ENCODE data around the gene ERGIC1. TPM values are rescaled to one million over a fixed set of nuclear protein-coding genes. Genes with fewer than 3 reads are reported as not detected.

Gene ERGIC1
- total RNA-seq, 1 experiment from 2014 or later, result 77.0 TPM

DNA sequence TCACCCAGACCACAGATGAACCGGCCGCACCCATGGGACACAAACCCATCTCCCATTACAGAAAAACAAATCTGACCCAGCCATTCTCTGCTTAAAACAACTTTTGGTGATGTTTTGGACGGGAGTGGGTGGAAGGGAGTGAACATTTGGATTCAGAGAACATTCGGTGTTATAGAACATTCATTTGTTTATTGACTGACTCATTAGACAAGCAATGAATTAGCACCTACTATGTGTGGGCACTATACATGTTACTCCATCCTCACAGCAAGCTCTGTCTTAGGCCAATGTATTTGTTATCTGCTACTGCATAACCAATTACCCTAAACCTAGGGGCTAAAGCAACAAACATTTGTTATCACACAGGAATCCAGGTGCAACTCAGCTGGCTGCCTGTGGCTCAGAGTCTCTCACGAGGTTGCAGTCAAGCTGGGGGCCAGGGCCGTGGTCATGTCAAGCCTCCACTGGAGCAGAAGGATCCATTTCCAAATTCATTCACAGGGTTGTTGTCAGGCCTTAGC is 5.1 kb upstream of the ERGIC1 start:
- no peaks in the 10 kb centered on the region for H3K79me2 ChIP-seq (ENCODE audit: insufficient read depth, low read length)
- no peak overlapping the region for H3K56ac ChIP-seq (ENCODE audit: insufficient read length, low read depth, low read length)
- no peaks in the 10 kb centered on the region for H3K23me2 ChIP-seq (ENCODE audit: insufficient read length, low read depth, low read length, poor library complexity, severe bottlenecking)
- H2AFZ ChIP-seq (ENCODE audit: low read length), result no peak overlapping the region
- no peak overlapping the region for H3K27ac ChIP-seq (ENCODE audit: insufficient read length, low read depth, low read length)
- no peaks in the 10 kb centered on the region for H3K27me3 ChIP-seq (ENCODE audit: insufficient read depth, low read length)
- Mint-ChIP-seq H3K36me3 (ENCODE audit: insufficient read depth in 1 of 3, low read depth in 3 of 3) (peaks cover 0 to 18% (median 10%) of the 10 kb centered on the region in 3 experiments; a peak in 3 of 7 replicates), H3K27me3 (ENCODE audit: low read depth) (peaks cover 14% of the 10 kb centered on the region), H3K9me3 (peaks cover 14 to 16% of the 10 kb centered on the region in 2 experiments), H3K27ac (no peak overlapping the region), H3K4me1 (peaks cover 26 to 29% of the 10 kb centered on the region in 2 experiments), H3K4me3 (no peak overlapping the region)
- no peaks in the 10 kb centered on the region for H4K20me1 ChIP-seq (ENCODE audit: control insufficient read depth, insufficient read depth, insufficient read length)
- H3K4me1 ChIP-seq (ENCODE audit: insufficient read depth, low read length), result peaks cover 3% of the 10 kb centered on the region; the same call in 1 of the 2 replicates
- no peak overlapping the region for H4K8ac ChIP-seq (replicated peaks; ENCODE audit: insufficient read length, low read depth, low read length)
- no peak overlapping the region for H2BK12ac ChIP-seq (ENCODE audit: insufficient read length, low read depth, low read length)
- no peak overlapping the region for H2BK5ac ChIP-seq (ENCODE audit: insufficient read length, low read length)
- no peak overlapping the region for H3K9ac ChIP-seq (ENCODE audit: extremely low read depth, insufficient read length, low read length)
- H2AK5ac ChIP-seq (ENCODE audit: insufficient read length, low read length), result no peak overlapping the region
- no peak overlapping the region for H2BK15ac ChIP-seq (ENCODE audit: low read depth, low read length)
- H3K9me3 ChIP-seq (ENCODE audit: control insufficient read depth, low read depth, low read length), result no peaks in the 10 kb centered on the region
- H3K23ac ChIP-seq (ENCODE audit: insufficient read length, low read depth, low read length), result no peak overlapping the region
- H3K79me1 ChIP-seq (ENCODE audit: insufficient read depth, low read depth, low read length, poor library complexity, severe bottlenecking), result no peaks in the 10 kb centered on the region
- DNase-seq, result no peak
- H2BK20ac ChIP-seq (ENCODE audit: low read depth, low read length, poor library complexity, severe bottlenecking), result no peak overlapping the region
- TF ChIP-seq, protein P1, sequence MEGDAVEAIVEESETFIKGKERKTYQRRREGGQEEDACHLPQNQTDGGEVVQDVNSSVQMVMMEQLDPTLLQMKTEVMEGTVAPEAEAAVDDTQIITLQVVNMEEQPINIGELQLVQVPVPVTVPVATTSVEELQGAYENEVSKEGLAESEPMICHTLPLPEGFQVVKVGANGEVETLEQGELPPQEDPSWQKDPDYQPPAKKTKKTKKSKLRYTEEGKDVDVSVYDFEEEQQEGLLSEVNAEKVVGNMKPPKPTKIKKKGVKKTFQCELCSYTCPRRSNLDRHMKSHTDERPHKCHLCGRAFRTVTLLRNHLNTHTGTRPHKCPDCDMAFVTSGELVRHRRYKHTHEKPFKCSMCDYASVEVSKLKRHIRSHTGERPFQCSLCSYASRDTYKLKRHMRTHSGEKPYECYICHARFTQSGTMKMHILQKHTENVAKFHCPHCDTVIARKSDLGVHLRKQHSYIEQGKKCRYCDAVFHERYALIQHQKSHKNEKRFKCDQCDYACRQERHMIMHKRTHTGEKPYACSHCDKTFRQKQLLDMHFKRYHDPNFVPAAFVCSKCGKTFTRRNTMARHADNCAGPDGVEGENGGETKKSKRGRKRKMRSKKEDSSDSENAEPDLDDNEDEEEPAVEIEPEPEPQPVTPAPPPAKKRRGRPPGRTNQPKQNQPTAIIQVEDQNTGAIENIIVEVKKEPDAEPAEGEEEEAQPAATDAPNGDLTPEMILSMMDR (conservative IDR thresholded peaks at IDR 0.05), result no peak
- no peak overlapping the region for H3K18ac ChIP-seq (ENCODE audit: insufficient read length, low read depth, low read length)
- no peak overlapping the region for H3K4me2 ChIP-seq (ENCODE audit: insufficient read depth, insufficient read length, low read length)
- H4K91ac ChIP-seq (ENCODE audit: insufficient read length, low read depth, low read length), result no peak overlapping the region
- no peak overlapping the region for H3T11ph ChIP-seq (ENCODE audit: low read length)
- no peak overlapping the region for H2BK120ac ChIP-seq (ENCODE audit: low read depth, low read length, poor library complexity, severe bottlenecking)
- no peak overlapping the region for H4K5ac ChIP-seq (ENCODE audit: insufficient read length, low read depth, low read length)
- H3K4ac ChIP-seq (ENCODE audit: low read depth, low read length), result no peak overlapping the region
- WGBS (ENCODE audit: extremely low coverage, insufficient read length, low lambda C conversion rate), result no CpG with 5 or more reads among the region's 6 CpGs
- no peak overlapping the region for H3K14ac ChIP-seq (ENCODE audit: insufficient read depth, low read length)

All from H9 (cell line).